Right lobe of liver (tissue), 4 donors: ENCODE data around the gene SLC7A14.

Experiments
- CTCF ChIP-seq, 4 donors: fragments of 200-600 bp in 3 of 4; fragments of 450-650 bp in 1 of 4; IDR thresholded peaks; one replicate each; pipeline versions ENCODE4 v1.5.1 to v1.8.0; 2016 to 2022; ENCODE audit warnings: antibody characterized with exemption in 4 of 4, mild to moderate bottlenecking in 2 of 4
- POLR2A ChIP-seq: fragments of 450-650 bp; IDR thresholded peaks from one replicate; pipeline ENCODE4 v1.6.1; 2017; ENCODE audit warnings: antibody characterized with exemption, mild to moderate bottlenecking
- donor health status: DM: no; HTN: no; CAD: no.
- donor health status: DM: no; HTN: no; CAD: no.
- donor health status: DM: no; HTN: yes; CAD: no.

GRCh38 chr3:170635385-170635735, 49.5 kb upstream of the SLC7A14 start:
- TF ChIP-seq CTCF (IDR thresholded peaks at IDR 0.05) (no peak), POLR2A (no peak)
